HepG2 (cell line): ENCODE data around the gene MUC13. TPM values are rescaled to one million over a fixed set of nuclear protein-coding genes. Genes with fewer than 3 reads are reported as not detected.

Experiments
- DR1 ChIP-seq: sonication (generic); formaldehyde crosslinking; IDR thresholded peaks from 2 replicates; pipeline ENCODE4 v1.8.0; 2021; ENCODE audit warnings: mild to moderate bottlenecking, missing genetic modification reagents, inconsistent platforms
- GTF3A ChIP-seq: sonication (generic); formaldehyde crosslinking; conservative IDR thresholded peaks from 2 replicates; pipeline ENCODE4 v1.4.0; 2020; ENCODE audit warnings: mild to moderate bottlenecking, missing genetic modification reagents
- MTA3 ChIP-seq: sonication (generic); formaldehyde crosslinking; IDR thresholded peaks from 2 replicates; pipeline ENCODE4 v1.4.0; 2020; ENCODE audit warnings: missing genetic modification reagents
- NR0B2 ChIP-seq: sonication (generic); formaldehyde crosslinking; IDR thresholded peaks from 2 replicates; pipeline ENCODE4 v1.4.0; 2020; ENCODE audit warnings: mild to moderate bottlenecking, missing genetic modification reagents
- ZBTB38 ChIP-seq: sonication (generic); formaldehyde crosslinking; IDR thresholded peaks from 2 replicates; pipeline ENCODE4 v1.5.1; 2020; ENCODE audit warnings: mild to moderate bottlenecking, missing genetic modification reagents
- ZNF12 ChIP-seq: sonication (generic); formaldehyde crosslinking; IDR thresholded peaks from 2 replicates; pipeline ENCODE4 v1.5.0; 2020; ENCODE audit warnings: missing genetic modification reagents
- ZNF274 ChIP-seq: sonication (generic); formaldehyde crosslinking; IDR thresholded peaks from 2 replicates; pipeline ENCODE4 v1.5.1; 2020; ENCODE audit warnings: mild to moderate bottlenecking, missing genetic modification reagents
- ZNF460 ChIP-seq: sonication (generic); formaldehyde crosslinking; IDR thresholded peaks from 2 replicates; pipeline ENCODE4 v1.5.1; 2020; ENCODE audit warnings: missing genetic modification reagents, mild to moderate bottlenecking, borderline replicate concordance
- ZNF496 ChIP-seq: sonication (generic); formaldehyde crosslinking; IDR thresholded peaks from 2 replicates; pipeline ENCODE4 v1.8.1; 2023; ENCODE audit warnings: mild to moderate bottlenecking, moderate library complexity, missing genetic modification reagents; ENCODE audit not compliant: insufficient replicate concordance
- ZNF788 ChIP-seq: sonication (generic); formaldehyde crosslinking; IDR thresholded peaks from 2 replicates; pipeline ENCODE4 v1.5.0; 2020; ENCODE audit warnings: mild to moderate bottlenecking, missing genetic modification reagents, borderline replicate concordance
- polyA plus RNA-seq, 8 experiments: library from polyadenylated mRNA; depleted of rRNA in 3 of 8; stranded (reverse) in 7 of 8; unstranded in 1 of 8; fragments of >200 nt; fragmentation: Illumina TruSeq in 4 of 8; extraction: Trizol in 4 of 8; gene quantifications; 2 replicates each; pipeline versions ENCODE4 v1.2.1 to v1.2.3, GENCODE V29; 2011 to 2016; ENCODE audit warnings: low read depth in 4 of 8, missing spikeins in 1 of 8, mixed read lengths in 1 of 8; ENCODE audit not compliant: insufficient read depth in 1 of 8
- total RNA-seq, 5 experiments: library from RNA; depleted of rRNA; stranded (reverse); fragments of >200 nt; fragmentation: Illumina TruSeq; extraction: Trizol; gene quantifications; 2 replicates each; pipeline ENCODE4 v1.2.3, GENCODE V29; 2016; ENCODE audit warnings: low read depth in 1 of 5
- TF ChIP-seq, protein P1 (sequence below): sonication (generic); formaldehyde crosslinking; IDR thresholded peaks from 2 replicates; pipeline ENCODE4 v1.4.0; 2020; ENCODE audit warnings: low read depth, mild to moderate bottlenecking, missing genetic modification reagents
- TF ChIP-seq, protein P2 (sequence below): IDR thresholded peaks from 2 replicates; pipeline ENCODE4 v1.6.1; 2012; ENCODE audit warnings: inconsistent platforms
- TF ChIP-seq, protein P3 (sequence below): sonication (generic); formaldehyde crosslinking; IDR thresholded peaks from 2 replicates; pipeline ENCODE4 v1.8.0; 2022; ENCODE audit warnings: missing genetic modification reagents, low read depth, mild to moderate bottlenecking, borderline replicate concordance
- TF ChIP-seq, protein P4 (sequence below): sonication (generic); formaldehyde crosslinking; IDR thresholded peaks from 2 replicates; pipeline ENCODE4 v1.5.1; 2020; ENCODE audit warnings: mild to moderate bottlenecking, missing genetic modification reagents, moderate library complexity

MUC13 gene
- total and polyA plus RNA-seq, 2 of the 13 experiments (the other 11 are each of a cell fraction or from before 2014, with no cell fraction given) = 0.04 to 1.2 TPM

DNA sequence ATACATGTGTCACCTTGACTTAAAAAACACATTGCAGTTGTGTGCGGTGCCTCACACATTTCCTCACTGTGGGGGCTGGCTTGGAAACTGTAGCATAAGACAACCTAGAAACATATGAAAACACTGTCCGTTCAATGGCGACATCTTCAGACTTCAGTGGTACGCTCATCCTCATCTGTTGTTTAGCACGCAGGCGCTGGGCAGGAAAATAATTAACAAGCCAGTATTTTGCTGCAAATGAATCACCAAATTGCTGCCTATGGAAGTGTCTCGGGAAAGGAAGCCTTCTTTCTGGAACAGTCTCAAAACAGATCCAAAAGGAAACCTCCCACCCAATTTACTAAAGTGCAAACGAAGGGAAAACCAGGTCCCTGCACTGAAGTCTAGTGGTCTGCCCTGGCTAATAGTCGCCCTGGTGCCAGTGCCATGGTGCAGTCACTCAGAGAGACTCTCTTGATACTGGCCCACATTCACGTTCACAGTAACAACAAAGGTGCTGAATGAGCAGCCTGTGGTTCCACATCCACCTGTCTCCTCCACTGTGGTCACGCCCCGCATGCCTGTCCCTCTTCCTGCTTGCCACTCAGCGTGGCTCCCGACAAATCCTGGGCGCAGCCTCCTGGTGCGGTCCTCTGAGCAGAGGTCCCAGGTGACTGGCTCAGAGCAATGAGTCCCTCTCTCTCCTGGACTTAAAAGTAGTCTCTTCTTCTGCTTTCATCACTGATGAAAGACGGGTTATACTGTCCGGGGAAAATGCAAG lies 35.6 kb upstream of the MUC13 start (continued):
- TF ChIP-seq ZNF496 (CRISPR knock-in tag) (no peak), ZNF12 (no peak), MTA3 (CRISPR knock-in tag) (no peak), ZNF460 (CRISPR knock-in tag) (no peak), ZNF274 (no peak), ZBTB38 (no peak), NR0B2 (CRISPR knock-in tag) (no peak), GTF3A (CRISPR knock-in tag) (no peak), ZNF788 (CRISPR knock-in tag) (no peak), DR1 (CRISPR knock-in tag) (no peak)
- TF ChIP-seq, protein P1, sequence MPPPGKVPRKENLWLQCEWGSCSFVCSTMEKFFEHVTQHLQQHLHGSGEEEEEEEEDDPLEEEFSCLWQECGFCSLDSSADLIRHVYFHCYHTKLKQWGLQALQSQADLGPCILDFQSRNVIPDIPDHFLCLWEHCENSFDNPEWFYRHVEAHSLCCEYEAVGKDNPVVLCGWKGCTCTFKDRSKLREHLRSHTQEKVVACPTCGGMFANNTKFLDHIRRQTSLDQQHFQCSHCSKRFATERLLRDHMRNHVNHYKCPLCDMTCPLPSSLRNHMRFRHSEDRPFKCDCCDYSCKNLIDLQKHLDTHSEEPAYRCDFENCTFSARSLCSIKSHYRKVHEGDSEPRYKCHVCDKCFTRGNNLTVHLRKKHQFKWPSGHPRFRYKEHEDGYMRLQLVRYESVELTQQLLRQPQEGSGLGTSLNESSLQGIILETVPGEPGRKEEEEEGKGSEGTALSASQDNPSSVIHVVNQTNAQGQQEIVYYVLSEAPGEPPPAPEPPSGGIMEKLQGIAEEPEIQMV (CRISPR knock-in tag) = no peak
- TF ChIP-seq, protein P2, sequence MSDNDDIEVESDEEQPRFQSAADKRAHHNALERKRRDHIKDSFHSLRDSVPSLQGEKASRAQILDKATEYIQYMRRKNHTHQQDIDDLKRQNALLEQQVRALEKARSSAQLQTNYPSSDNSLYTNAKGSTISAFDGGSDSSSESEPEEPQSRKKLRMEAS = no peak
- TF ChIP-seq, protein P3, sequence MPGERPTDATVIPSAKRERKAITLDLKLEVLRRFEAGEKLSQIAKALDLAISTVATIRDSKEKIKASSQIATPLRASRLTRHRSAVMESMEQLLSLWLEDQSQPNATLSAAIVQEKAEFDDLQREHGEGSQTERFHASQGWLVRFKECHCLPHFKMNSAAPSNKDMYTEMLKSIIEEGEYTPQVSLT (CRISPR knock-in tag) = no peak
- TF ChIP-seq, protein P4, sequence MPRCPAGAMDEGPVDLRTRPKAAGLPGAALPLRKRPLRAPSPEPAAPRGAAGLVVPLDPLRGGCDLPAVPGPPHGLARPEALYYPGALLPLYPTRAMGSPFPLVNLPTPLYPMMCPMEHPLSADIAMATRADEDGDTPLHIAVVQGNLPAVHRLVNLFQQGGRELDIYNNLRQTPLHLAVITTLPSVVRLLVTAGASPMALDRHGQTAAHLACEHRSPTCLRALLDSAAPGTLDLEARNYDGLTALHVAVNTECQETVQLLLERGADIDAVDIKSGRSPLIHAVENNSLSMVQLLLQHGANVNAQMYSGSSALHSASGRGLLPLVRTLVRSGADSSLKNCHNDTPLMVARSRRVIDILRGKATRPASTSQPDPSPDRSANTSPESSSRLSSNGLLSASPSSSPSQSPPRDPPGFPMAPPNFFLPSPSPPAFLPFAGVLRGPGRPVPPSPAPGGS = no peak
